ENCODE measurements around the gene OXSR1. TPM values are rescaled to one million over a fixed set of nuclear protein-coding genes. Genes with fewer than 3 reads are reported as not detected.

OXSR1 gene
- total RNA-seq, 4 donors from 2014 or later: 28.8 to 48.2 (median 37.6) TPM

DNA sequence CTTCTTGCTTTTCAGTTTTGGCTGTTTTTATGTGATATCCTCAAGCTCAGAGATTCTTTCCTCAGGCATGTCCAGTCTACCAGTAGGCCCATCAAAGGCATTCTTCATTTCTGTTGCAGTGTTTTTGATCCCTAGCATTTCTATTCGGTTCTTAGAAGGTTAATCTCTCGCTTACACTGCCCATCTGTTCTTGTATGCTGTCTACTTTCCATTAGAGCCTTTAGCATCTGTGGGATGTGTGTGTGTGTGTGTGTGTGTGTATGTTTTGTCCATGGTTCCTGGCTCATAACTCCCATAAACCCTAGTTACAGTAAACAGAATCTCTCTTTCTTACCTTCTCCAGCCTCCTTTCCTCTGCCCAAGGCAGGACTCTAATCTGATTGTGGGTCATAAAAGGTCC is 95.1 kb downstream of the OXSR1 start:
- peaks cover 0 to 10% (median 4%) of the 10 kb centered on the region in 3 donors for H3K4me1 ChIP-seq
- H3K27ac ChIP-seq: no peak overlapping the region
- 89% methylated on average over 2 of the region's 2 CpGs for WGBS, 2 donors
- no peaks in the 10 kb centered on the region for H3K27me3 ChIP-seq
- no peak overlapping the region for H3K4me3 ChIP-seq
- peaks cover 0 to 20% (median 0%) of the 10 kb centered on the region in 3 donors for H3K36me3 ChIP-seq
- DNase-seq: no peak
- intact Hi-C loops (cut with DNase I): no loop called here
- H3K9me3 ChIP-seq: no peaks in the 10 kb centered on the region
- no peak for TF ChIP-seq POLR2A (IDR thresholded peaks at IDR 0.05)
- TF ChIP-seq, protein P1, sequence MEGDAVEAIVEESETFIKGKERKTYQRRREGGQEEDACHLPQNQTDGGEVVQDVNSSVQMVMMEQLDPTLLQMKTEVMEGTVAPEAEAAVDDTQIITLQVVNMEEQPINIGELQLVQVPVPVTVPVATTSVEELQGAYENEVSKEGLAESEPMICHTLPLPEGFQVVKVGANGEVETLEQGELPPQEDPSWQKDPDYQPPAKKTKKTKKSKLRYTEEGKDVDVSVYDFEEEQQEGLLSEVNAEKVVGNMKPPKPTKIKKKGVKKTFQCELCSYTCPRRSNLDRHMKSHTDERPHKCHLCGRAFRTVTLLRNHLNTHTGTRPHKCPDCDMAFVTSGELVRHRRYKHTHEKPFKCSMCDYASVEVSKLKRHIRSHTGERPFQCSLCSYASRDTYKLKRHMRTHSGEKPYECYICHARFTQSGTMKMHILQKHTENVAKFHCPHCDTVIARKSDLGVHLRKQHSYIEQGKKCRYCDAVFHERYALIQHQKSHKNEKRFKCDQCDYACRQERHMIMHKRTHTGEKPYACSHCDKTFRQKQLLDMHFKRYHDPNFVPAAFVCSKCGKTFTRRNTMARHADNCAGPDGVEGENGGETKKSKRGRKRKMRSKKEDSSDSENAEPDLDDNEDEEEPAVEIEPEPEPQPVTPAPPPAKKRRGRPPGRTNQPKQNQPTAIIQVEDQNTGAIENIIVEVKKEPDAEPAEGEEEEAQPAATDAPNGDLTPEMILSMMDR (IDR thresholded peaks at IDR 0.05): no peak

DNA sequence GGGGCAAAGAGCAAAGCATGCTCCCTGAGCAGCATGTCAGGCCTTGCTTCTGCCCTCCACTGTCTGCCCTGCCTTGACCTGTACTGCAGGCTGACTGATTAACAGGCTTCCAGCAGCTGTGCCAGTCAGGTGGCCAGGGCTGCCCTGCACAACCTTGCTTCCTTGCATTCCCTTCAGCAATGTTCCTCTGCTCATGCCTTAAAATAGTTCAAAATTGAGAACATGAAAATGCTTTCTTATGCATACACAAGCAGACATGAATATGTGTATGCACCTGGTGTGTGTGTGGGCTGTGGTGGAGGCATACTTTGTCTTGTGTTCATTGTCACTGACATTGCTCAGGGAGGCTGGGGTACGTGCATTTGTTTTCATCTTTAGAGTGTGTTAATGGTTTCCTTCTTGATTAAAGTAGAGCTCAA is 99.0 kb downstream of the OXSR1 start:
- 0% methylated on average over 1 of the region's 1 CpG; no CpG with 5 or more reads in 1 of the 2 donors for WGBS, 2 donors
- Histone ChIP-seq H3K4me1 (peaks cover 0 to 10% (median 4%) of the 10 kb centered on the region in 3 donors), H3K4me3 (no peak overlapping the region), H3K9me3 (no peaks in the 10 kb centered on the region), H3K27ac (no peak overlapping the region), H3K36me3 (peaks cover 0 to 18% (median 0%) of the 10 kb centered on the region in 3 donors), H3K27me3 (no peaks in the 10 kb centered on the region)
- TF ChIP-seq, protein P1 (IDR thresholded peaks at IDR 0.05): no peak
- TF ChIP-seq POLR2A (IDR thresholded peaks at IDR 0.05): no peak
- intact Hi-C loops (cut with DNase I): no loop called here
- no peak for DNase-seq

DNA sequence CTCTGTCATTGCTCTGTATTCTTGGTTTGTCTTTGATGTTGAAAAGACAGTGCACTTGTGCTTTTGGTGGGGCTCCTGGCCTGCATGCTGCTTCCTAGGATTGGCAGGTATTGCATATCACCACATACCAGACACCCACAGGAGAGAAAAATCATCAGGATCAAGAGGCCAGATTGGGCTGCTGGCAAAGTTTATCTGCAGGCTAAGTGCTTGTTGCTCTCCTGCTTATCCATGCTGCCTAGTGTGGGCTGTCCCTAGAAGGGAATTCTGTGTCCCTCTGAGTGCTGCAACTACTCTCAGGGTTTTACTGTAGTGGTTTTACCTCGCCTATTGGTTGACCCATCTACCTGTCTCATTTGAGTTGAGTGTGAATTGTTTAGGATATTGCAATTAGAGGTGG is 99.4 kb downstream of the OXSR1 start:
- no peaks in the 10 kb centered on the region for H3K27me3 ChIP-seq
- TF ChIP-seq, protein P1 (IDR thresholded peaks at IDR 0.05): no peak
- no peak for TF ChIP-seq POLR2A (IDR thresholded peaks at IDR 0.05)
- no peak for DNase-seq
- H3K4me3 ChIP-seq: no peak overlapping the region
- 69 to 80% methylated on average over 1 of the region's 1 CpG for WGBS, 2 donors
- no peaks in the 10 kb centered on the region for H3K9me3 ChIP-seq
- H3K36me3 ChIP-seq: peaks cover 0 to 18% (median 0%) of the 10 kb centered on the region in 3 donors
- no peak overlapping the region for H3K27ac ChIP-seq
- H3K4me1 ChIP-seq: peaks cover 0 to 10% (median 4%) of the 10 kb centered on the region in 3 donors
- intact Hi-C loops (cut with DNase I): no loop called here

DNA sequence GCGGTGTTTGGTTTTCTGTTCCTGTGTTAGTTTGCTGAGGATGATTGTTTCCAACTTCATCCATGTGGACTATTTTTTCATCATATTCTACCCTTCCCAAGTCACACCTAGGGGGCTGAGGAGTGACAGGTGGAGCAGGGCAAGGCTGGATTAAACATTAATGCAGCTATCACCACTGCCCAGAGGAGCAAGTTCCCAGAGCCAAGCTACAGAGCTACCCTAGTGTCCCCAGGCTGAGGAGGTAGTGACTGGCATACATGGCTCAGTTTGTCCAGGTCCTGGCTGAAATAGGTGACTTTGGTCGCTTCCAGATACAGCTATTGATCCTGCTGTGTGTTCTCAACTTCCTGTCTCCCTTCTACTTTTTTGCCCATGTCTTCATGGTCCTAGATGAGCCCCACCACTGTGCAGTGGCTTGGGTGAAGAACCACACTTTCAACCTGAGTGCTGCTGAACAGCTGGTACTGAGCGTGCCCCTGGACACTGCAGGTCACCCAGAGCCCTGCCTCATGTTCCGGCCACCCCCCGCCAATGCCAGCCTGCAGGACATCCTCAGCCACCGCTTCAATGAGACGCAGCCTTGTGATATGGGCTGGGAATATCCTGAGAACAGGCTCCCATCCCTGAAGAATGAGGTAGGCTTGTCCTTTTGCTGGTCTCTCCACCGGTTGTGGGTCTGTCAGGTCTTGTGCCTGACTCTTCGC is 100.4 kb downstream of the OXSR1 start, which contains the start of gene SLC22A13:
SLC22A13 (plus strand) TSS at position 209 of the 704 bp plus-strand sequence; CDS start at position 258, 49 bp downstream.
- H3K36me3 ChIP-seq: peaks cover 0 to 11% (median 0%) of the 10 kb centered on the region in 3 donors
- H3K27me3 ChIP-seq: no peaks in the 10 kb centered on the region
- no peak within 1 kb of the TSS for H3K27ac ChIP-seq
- intact Hi-C loops (cut with DNase I): no loop called here
- H3K4me3 ChIP-seq: no peak within 1 kb of the TSS
- no peaks in the 10 kb centered on the region for H3K9me3 ChIP-seq
- TF ChIP-seq POLR2A (IDR thresholded peaks at IDR 0.05): no peak
- TF ChIP-seq, protein P1 (IDR thresholded peaks at IDR 0.05): no peak
- WGBS, 2 donors: 90 to 93% methylated on average over 8 to 9 of the region's 9 CpGs
- peaks cover 0 to 10% (median 4%) of the 10 kb centered on the region in 3 donors for H3K4me1 ChIP-seq
- no peak for DNase-seq

DNA sequence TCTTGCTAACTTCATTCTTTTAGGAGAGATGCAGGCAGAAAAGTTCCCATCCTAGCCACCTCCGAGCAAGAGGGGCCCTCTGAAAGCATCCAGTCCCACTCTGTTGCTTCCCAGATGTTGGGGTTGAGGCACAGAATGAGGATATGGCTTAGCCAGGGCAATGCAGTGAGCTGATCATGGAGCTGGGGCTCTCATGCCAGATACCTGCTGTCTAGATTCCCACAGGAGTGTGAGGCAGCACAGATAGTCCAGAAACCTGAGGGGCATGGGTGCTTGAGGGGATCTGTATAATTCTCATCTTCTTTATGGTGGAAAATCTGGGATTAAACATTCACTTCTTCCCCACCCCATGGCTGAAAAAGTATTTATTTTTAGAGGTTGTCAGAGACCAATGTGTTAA is 101.5 kb downstream of the OXSR1 start:
- TF ChIP-seq POLR2A (IDR thresholded peaks at IDR 0.05): no peak
- TF ChIP-seq, protein P1 (IDR thresholded peaks at IDR 0.05): no peak
- Histone ChIP-seq H3K9me3 (no peaks in the 10 kb centered on the region), H3K27me3 (no peaks in the 10 kb centered on the region), H3K4me3 (no peak overlapping the region), H3K27ac (no peak overlapping the region), H3K4me1 (peaks cover 0 to 10% (median 4%) of the 10 kb centered on the region in 3 donors), H3K36me3 (peaks cover 0 to 4% (median 0%) of the 10 kb centered on the region in 3 donors)
- no peak for DNase-seq
- WGBS, 2 donors: 60% methylated on average over 1 of the region's 1 CpG; no CpG with 5 or more reads in 1 of the 2 donors
- intact Hi-C loops (cut with DNase I): no loop called here

Data from esophagus squamous epithelium (tissue), 5 donors.